ENCODE data around the gene MYZAP.

Gene MYZAP, protein sequence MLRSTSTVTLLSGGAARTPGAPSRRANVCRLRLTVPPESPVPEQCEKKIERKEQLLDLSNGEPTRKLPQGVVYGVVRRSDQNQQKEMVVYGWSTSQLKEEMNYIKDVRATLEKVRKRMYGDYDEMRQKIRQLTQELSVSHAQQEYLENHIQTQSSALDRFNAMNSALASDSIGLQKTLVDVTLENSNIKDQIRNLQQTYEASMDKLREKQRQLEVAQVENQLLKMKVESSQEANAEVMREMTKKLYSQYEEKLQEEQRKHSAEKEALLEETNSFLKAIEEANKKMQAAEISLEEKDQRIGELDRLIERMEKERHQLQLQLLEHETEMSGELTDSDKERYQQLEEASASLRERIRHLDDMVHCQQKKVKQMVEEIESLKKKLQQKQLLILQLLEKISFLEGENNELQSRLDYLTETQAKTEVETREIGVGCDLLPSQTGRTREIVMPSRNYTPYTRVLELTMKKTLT

DNA sequence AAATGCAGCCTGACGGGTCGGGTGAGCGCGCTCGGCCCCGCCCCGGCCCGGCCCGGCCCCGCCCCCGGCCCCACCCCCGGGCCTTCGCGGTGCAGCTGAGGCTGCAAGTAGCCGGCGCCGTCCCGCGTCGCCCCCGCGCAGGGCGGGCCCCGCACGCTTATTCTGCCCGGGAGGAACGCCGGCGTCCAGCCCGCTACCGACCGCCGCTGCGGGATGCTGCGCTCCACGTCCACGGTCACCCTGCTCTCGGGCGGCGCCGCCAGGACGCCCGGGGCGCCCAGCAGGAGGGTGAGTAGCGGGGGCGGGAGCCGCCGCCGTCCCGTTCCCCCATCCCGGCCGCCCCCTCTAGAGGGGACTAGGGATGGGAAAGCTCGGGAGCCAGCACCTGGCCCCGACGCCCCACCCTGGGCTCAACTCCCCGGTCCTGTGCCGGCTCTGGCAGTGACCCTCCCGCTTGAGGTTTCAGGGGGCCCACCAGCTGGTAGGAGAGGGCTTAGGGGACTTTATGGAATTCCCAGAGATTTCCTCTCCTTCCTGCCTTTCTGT is at the start of gene MYZAP:
MYZAP (plus strand) TSS at position 83 of the 546 bp plus-strand sequence; CDS start at position 214, 131 bp downstream.
- DNase-seq: peak; percentile 56 to 64

- DNase-seq: no peak
Observed at GRCh38 chr15:57542505-57542817, 49.2 kb upstream of the MYZAP start.

DNA sequence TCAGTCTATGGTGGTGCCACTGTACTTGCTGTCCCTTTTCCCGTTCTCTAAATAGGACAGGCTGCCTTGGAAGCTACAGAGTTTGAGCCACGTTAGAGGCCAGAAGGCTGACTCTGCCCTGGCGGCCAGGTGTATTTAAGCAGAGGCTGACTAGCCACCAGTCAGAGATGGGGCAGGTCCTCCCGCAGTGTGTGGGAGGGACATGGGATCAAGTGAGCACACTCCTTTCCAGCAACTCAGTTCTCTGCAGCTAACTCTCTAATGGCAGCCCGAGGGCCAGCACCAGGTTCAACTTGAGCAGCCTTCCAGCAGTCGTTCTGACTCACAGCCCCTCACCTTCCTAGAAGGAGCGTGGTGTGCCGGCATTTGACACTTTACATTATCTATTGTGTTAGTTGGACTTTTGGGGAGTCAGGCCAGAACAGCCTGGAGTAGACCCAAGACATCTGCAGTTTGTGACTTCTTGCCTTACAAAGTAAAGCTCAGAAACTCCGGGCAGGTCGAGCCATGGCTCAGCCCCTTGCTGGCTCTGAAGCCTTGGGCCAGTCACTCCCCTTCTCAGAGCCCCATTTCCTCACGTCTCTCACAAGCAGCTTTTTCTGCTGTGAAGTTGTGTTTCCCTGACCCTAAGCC is 46.7 kb upstream of the MYZAP start:
- DNase-seq: no peak

GRCh38 chr15:57545995-57546394 is 45.7 kb upstream of the MYZAP start:
- no peak for DNase-seq

DNA sequence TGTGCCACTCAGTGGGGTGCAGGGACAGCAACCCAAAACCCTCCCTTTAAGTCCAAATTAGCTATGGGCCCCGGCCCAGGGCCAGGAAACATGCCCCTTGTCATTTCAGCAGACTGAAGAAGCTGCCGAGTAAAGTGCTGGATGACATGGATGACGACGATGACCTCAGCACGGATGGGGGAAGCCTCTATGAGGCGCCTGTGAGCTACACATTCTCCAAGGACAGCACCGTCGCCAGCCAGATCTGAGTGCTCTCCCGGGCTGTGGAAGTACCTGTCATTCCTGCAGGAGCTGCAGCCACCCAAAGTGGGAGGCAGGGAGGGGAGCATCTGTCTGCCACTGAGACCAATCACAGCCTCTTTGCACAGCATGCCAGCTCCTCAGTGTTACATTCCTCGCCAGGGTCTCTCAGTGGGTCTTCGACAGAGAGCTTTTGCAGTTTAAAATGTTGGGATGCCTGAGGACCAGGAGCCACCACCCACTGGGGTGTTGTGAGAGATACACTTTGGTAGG is 44.4 kb upstream of the MYZAP start:
- DNase-seq: no peak

DNA sequence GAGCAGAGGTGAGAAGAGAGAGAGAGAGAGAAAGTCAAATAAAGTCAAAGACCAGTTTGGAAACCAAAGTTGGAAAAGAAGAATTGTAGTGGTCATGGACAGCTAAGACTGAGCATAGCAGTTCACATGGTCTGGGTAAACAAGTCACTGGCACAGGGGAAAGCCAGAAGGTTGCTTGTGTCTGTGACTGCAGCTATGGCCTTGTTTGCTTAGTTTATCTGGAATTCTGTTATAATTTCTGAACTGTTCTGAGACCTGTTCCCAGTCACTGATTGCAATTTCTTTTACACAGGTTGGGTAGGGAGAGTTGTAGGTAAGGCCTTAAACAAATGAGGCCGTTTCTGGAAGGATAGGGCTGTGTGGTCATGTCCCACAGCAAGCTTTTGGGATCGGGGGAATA is 43.4 kb upstream of the MYZAP start:
- DNase-seq: no peak

DNA sequence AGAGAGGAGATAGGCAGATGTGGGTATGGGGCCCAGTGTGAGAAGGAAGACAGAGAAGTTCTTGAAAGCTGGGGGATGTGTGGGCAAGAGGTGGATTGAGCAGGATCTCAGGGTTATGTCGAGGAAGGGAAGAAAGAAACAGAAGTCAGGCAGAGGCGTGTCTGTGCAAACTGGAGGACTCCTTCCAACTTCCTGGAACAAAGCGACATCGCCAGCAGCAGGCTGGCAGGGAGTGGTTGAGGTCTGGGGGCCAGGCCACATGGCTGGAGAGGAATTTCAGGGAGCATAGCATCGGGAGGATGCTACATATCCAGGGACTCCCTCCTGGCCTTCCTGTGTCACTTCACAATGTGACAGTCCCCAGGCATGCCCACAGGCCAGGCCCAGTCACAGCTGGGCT is 42.9 kb upstream of the MYZAP start:
- no peak for DNase-seq

DNA sequence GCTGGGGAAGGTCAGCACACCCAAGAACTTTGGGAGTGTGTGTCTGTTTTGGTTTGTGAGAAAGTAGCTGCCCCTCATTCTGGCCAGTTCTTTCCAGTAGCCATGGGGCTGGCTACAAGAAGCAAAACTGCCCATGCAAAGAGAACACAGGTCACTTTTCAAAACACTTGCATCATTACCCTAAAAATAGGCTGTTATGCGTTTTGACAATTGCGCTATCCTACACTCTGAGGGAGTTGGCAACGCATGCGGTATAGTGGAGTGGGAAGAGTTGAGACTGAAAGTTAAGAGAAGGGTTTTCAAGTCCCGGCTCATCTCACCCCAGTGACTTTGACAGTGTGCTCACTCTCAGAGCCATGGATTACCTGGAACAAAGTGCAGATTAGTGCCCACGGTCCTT is 41.8 kb upstream of the MYZAP start:
- no peak for DNase-seq

DNA sequence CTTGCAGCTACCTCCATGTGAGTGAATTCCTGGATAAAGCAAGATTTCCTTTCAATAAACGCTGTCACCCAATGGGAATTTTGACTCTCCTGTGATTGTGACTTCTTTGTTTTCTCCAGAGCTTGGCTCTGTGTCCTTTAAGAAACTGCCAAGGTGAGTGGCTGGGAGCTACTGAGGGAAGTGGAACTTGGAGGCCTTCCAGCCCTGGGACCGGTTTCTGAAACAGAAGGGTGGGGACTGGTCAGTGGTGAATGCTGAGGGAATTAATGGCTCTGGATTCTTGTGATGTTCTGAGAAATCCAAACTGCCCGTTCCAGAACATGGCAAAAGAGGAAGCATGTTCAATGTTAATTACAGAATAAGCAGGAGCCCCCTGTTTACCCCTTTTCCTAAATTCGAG is 41.1 kb upstream of the MYZAP start:
- DNase-seq: no peak

- no peak for DNase-seq
Observed at GRCh38 chr15:57551715-57552677, 39.7 kb upstream of the MYZAP start.

GRCh38 chr15:57552678-57553334 is 38.9 kb upstream of the MYZAP start:
- no peak for DNase-seq

DNA sequence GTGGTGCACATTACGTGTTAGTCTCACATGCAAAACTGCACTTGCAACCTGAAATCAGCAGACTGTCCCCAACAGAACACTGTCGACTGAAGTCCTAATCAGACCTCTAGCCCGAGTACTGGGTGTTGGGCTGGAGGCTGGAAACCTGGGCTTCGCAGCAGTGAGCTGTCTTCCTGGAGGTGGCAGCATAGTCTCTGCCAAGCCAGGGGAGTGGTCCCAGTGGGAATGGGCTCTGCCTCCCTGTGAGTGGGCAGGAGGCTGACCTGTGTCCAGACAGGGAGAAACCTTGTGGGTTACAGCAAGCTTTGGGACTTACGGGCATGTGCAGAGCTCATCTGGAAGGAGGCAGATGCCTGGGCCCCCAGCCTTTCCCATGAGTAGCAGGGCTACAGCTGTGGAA is 38.2 kb upstream of the MYZAP start:
- no peak for DNase-seq

DNA sequence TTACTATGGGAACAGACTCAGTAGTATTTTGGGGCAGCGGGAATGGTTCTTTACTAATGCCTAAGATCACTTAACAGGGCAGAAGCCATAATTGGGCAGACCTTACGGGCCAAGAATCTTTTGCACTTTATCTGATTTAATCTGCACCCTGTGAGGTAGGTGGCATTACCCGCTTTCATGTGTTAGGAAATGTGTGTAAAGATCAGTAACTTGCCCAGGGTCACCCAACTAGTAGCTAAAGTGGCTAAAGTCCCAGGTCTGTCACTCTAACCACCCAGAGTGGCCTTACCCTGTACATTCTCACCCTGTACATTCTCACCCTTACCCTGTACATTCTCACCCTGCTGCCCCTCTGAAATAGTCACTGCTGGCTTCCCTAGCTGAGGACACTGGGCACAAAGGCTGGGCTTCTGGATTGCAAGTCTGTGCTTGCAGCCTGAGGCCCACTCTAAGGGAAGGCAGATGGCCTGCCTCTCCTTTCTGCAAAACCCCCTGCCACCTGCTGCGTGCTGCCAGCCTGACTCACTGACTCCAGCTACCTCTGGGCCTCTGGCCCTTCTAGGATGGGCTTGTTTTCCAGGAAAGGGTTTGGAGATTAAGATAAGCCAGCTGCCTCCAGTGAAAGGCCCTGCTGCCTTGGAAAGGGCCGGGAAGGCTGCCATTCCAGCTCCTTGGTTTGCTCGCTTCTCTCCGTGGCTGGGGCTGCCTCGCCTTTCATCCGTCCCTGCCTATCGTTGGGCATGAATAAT is 37.5 kb upstream of the MYZAP start:
- DNase-seq: no peak

- DNase-seq: no peak
Observed at GRCh38 chr15:57554812-57555179, 36.9 kb upstream of the MYZAP start.

DNA sequence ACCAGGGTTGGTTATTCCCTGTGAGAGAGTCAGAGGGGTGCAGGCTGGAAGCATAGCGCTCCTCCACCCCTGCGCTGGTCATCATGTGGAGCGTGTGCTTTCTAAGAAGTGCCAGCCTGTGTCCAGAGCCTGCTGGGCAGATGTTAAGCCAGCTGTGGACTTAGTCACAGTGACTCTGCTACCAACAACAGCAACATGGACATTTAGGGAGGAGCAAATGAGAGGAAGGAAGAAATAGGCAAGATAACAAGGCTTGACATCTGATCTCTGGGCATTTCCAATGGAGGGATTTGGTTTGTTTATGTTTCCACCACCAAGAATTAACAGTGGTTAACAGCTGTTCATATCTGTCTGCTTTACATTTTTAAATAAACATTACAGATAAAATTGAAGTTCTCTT is 36.4 kb upstream of the MYZAP start:
- no peak for DNase-seq

- no peak for DNase-seq
Observed at GRCh38 chr15:57556040-57556439, 35.7 kb upstream of the MYZAP start.

DNA sequence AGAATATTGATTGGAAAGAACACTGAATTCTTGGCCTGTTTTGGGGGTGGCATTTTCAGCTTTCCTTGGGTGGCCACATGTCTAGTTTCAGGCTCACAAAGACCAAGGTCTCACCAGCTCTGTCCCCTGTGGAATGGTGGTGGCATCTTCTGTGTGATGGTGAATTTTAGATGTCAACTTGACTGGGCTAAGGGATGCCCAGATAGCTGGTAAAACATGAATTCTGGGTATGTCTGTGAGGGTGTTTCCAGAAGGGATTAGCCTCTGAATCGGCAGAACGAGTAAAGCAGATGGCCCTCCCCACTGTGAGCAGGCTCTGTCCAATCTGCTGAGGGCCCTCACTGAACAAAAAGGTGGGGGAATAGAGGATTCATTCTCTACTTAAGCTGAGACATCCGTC is 34.4 kb upstream of the MYZAP start:
- no peak for DNase-seq

- no peak for DNase-seq
Observed at GRCh38 chr15:57557810-57558209, 33.9 kb upstream of the MYZAP start.

DNA sequence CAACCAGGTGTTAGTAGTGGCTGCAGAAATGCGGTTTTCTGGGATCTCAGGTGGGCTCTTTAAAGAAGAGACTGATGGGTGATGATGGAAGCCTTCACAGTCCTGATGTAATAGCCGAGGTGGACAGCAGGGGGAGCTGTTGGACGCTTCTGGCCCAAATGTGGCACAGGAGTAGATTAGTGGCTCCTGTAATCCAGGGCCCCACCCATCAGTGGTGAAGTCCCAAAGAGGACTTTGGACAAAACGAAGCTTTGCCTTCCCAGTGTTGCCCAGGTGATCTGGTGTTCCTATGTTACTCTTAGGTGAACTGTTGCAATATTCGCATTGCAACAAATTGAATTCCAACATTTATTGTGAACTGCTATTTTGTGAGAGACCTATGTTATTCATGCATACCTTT is 31.8 kb upstream of the MYZAP start:
- peak; percentile 85 to 86 for DNase-seq

GRCh38 chr15:57561041-57561711 is 30.5 kb upstream of the MYZAP start:
- DNase-seq: peak; percentile 58 to 65

DNA sequence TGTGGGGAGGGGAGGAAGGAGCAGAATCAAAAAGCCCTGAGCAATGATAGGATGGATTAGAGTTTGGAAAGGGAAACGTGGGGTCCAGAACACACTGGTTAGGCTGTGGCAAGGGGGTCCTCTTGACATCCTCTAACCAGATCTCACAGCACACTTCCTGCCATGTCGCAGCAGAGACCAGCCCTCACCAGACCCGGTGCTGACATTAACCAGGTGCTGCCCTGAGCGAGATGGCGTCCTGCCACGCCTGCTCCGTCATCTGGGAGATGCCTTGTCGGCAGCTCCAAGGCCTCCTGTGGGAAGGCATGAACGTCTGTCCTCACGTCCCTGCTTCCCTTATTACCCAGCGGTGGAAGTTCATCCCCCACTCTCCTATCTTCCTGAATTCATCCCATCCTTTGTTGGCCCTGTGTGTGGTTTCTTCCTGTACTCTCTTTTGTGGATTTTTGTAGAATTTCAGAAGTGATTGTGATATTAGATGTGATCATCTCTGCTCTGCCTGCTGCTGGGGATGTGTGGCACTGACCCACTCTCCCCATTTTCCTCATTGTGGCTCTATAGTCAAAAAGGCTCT is 29.4 kb upstream of the MYZAP start:
- DNase-seq: peak in 1 of 2 donors; percentile 11

All from stimulated activated CD4-positive, alpha-beta T cell treated with anti-CD3 and anti-CD28 coated beads, Interleukin-2, amount 100 ng/mL, for 24 hours (primary cell).